ENCODE results near the gene SHKBP1.

- no peak for TF ChIP-seq POLR2AphosphoS5 (IDR thresholded peaks at IDR 0.05)
- TF ChIP-seq CTCF (IDR thresholded peaks at IDR 0.05), result no peak
These were observed 14.7 kb upstream of the SHKBP1 start for GRCh38 chr19:40561947-40562346.
